K562 (cell line): Measurements from ENCODE around the gene ATOH8. TPM values are rescaled to one million over a fixed set of nuclear protein-coding genes. Genes with fewer than 3 reads are reported as not detected.

Experiments
- ATAC-seq: fragments of 200-7000 bp; cut with Tn5 transposase; 3 replicates; pipeline ENCODE4 v1.9.1; 2020; ENCODE audit warnings: moderate library complexity
- BruUV-seq: library from RNA; stranded (reverse); fragments of 400-500 nt; replicated peaks from 2 replicates; lab custom pipeline; 2021; lab: Mats Ljungman, UMichigan
- CTCF ChIA-PET: fragments of 300-600 bp; formaldehyde crosslinking; extraction: SDS; loops from one replicate; lab custom pipeline; 2021; ENCODE audit warnings: low intra/inter-chr PET ratio; lab: Yijun Ruan, JAX
- POLR2A ChIA-PET: fragments of 300-600, 350-650 bp; sonication (Branson Sonifier 250); formaldehyde crosslinking; extraction: SDS; loops from one replicate; lab custom pipeline; 2021; ENCODE audit warnings: antibody characterized with exemption, inconsistent platforms; lab: Yijun Ruan, JAX
- DNase-seq, 4 experiments: peaks; one replicate each; pipeline versions ENCODE4 v3.0.0 to v3.0.0-alpha.2; 2011 to 2018; ENCODE audit warnings: low spot score in 3 of 4, mixed read lengths in 3 of 4; ENCODE audit errors: extremely low read depth in 1 of 4
- FAIRE-seq: peaks from 2 replicates; lab custom pipeline; 2011; peaks lifted over from hg19 to GRCh38; lab: Jason Lieb, UNC
- H2AFZ ChIP-seq: 2 replicates; pipeline ENCODE4 v1.6.0; 2011; ENCODE audit warnings: low read depth, low read length, control low read depth, inconsistent platforms
- H3K27ac ChIP-seq: fragments of 200-600 bp; 3 replicates; pipeline ENCODE4 v1.8.0; 2011; ENCODE audit warnings: low read depth, mild to moderate bottlenecking, control low read depth, inconsistent platforms, low read length, moderate library complexity, mixed read lengths; ENCODE audit errors: extremely low read depth
- H3K27me3 ChIP-seq, 2 experiments: fragments of 300-600 bp in 1 of 2; 2 replicates in 1 of 2; 3 replicates in 1 of 2; pipeline versions ENCODE4 v1.6.0 to v1.8.0; 2011; ENCODE audit warnings: inconsistent platforms in 2 of 2, low read length in 2 of 2, mild to moderate bottlenecking in 1 of 2, mixed read lengths in 1 of 2, moderate library complexity in 1 of 2; ENCODE audit not compliant: control insufficient read depth in 2 of 2, insufficient read depth in 2 of 2
- H3K36me3 ChIP-seq: fragments of 300-600 bp; 3 replicates; pipeline ENCODE4 v1.8.0; 2011; ENCODE audit warnings: mild to moderate bottlenecking, low read length, inconsistent platforms; ENCODE audit not compliant: control insufficient read depth, insufficient read depth
- H3K4me1 ChIP-seq, 2 experiments: fragments of 200-600 bp in 1 of 2; replicated peaks in 1 of 2; 2 replicates in 1 of 2; 3 replicates in 1 of 2; pipeline versions ENCODE4 v1.5.1 to v1.8.0; 2011; ENCODE audit warnings: inconsistent platforms in 2 of 2, low read length in 2 of 2, mild to moderate bottlenecking in 1 of 2, mixed read lengths in 1 of 2, moderate library complexity in 1 of 2; ENCODE audit not compliant: control insufficient read depth in 2 of 2, insufficient read depth in 2 of 2
- H3K4me2 ChIP-seq: 2 replicates; pipeline ENCODE4 v1.6.1; 2011; ENCODE audit warnings: low read length, control low read depth, inconsistent platforms, mixed read lengths; ENCODE audit not compliant: insufficient read depth
- H3K4me3 ChIP-seq: fragments of 200-600 bp; sonication (generic), shearing (Covaris generic); 2 replicates; pipeline ENCODE4 v1.5.1; 2016; ENCODE audit warnings: control low read depth, inconsistent platforms
- H3K79me2 ChIP-seq: fragments of 200-600 bp; 3 replicates; pipeline ENCODE4 v1.8.0; 2011; ENCODE audit warnings: low read length, inconsistent platforms; ENCODE audit not compliant: control insufficient read depth, insufficient read depth
- H3K9ac ChIP-seq, 2 experiments: 2 replicates each; pipeline versions ENCODE4 v1.6.0 to v1.6.1; 2011; ENCODE audit warnings: low read depth in 2 of 2, low read length in 2 of 2, control low read depth in 1 of 2, inconsistent platforms in 1 of 2, mild to moderate bottlenecking in 1 of 2, mixed read lengths in 1 of 2; ENCODE audit not compliant: insufficient read depth in 1 of 2
- H3K9me1 ChIP-seq: one replicate; pipeline ENCODE4 v1.6.0; 2011; ENCODE audit warnings: inconsistent platforms, mild to moderate bottlenecking, low read length, moderate library complexity; ENCODE audit not compliant: control insufficient read depth, insufficient read depth
- H3K9me3 ChIP-seq: replicated peaks from 2 replicates; pipeline ENCODE4 v1.5.1; 2011; ENCODE audit warnings: low read depth, low read length, inconsistent platforms; ENCODE audit not compliant: control insufficient read depth, insufficient read depth
- H4K20me1 ChIP-seq: replicated peaks from 2 replicates; pipeline ENCODE4 v1.6.1; 2011; ENCODE audit warnings: low read length, inconsistent platforms, mixed read lengths; ENCODE audit not compliant: control insufficient read depth, insufficient read depth
- ARID1B ChIP-seq: fragments of 450-650 bp; IDR thresholded peaks from 2 replicates; pipeline ENCODE4 v1.6.1; 2016; ENCODE audit warnings: antibody characterized with exemption, mild to moderate bottlenecking, inconsistent platforms
- BHLHE40 ChIP-seq: IDR thresholded peaks from 2 replicates; pipeline ENCODE4 v1.6.1; 2011; ENCODE audit warnings: low read length, improper control_type of control experiment
- HEY1 ChIP-seq: fragments of 250-450 bp; sonication (Bioruptor Pico); IDR thresholded peaks from 2 replicates; pipeline ENCODE4 v1.5.0; 2020; ENCODE audit warnings: mild to moderate bottlenecking, moderate library complexity, borderline replicate concordance
- MYBL2 ChIP-seq, 2 experiments: fragments of 450-650 bp in 1 of 2; sonication (generic) in 1 of 2; formaldehyde crosslinking in 1 of 2; IDR thresholded peaks; 2 replicates each; pipeline versions ENCODE4 v1.6.1 to v1.8.1; 2017 to 2022; ENCODE audit warnings: borderline replicate concordance in 1 of 2, inconsistent platforms in 1 of 2, low read depth in 1 of 2, mild to moderate bottlenecking in 1 of 2, missing genetic modification reagents in 1 of 2, moderate library complexity in 1 of 2
- SMARCA4 ChIP-seq: fragments of 450-650 bp; IDR thresholded peaks from 2 replicates; pipeline ENCODE4 v1.6.1; 2016
- SMARCE1 ChIP-seq: fragments of 450-650 bp; IDR thresholded peaks from 2 replicates; pipeline ENCODE4 v1.7.1; 2016; ENCODE audit warnings: mild to moderate bottlenecking
- SRSF1 ChIP-seq: fragments of 200-400 bp; formaldehyde crosslinking; IDR thresholded peaks from 2 replicates; pipeline ENCODE4 v1.6.1; 2017; ENCODE audit warnings: mild to moderate bottlenecking, low read depth, low read length, moderate library complexity
- ZNF146 ChIP-seq: IDR thresholded peaks from one replicate; pipeline ENCODE4 v1.6.1; 2018; ENCODE audit warnings: missing compliant biosample characterization; ENCODE audit not compliant: unreplicated experiment
- ZNF589 ChIP-seq: fragments of 200-800 bp; sonication (Bioruptor generic); IDR thresholded peaks from 2 replicates; pipeline ENCODE4 v1.6.1; 2016; ENCODE audit warnings: low read depth, missing genetic modification characterization, missing compliant biosample characterization
- WGBS: fragments of 100-300 bp; shearing (Covaris generic); methylation state at CpG from one replicate; pipeline ENCODE4 v1.1.6; 2016; ENCODE audit warnings: low coverage, mixed read lengths; ENCODE audit not compliant: insufficient coverage; ENCODE audit errors: missing lambda C conversion rate; 5-methylcytosine and 5-hydroxymethylcytosine counted together
- in situ Hi-C: fragments of 300-500 bp; cut with MboI; formaldehyde crosslinking; loops from 4 replicates; pipeline ENCODE4 v1.15.0; 2018; ENCODE audit warnings: inconsistent platforms, mixed read lengths
- intact Hi-C: fragments of 100-400 bp; cut with micrococcal nuclease; formaldehyde crosslinking; loops from 2 replicates; pipeline ENCODE4 v1.14.2; 2022
- polyA plus RNA-seq, 8 experiments: library from polyadenylated mRNA; depleted of rRNA in 4 of 8; stranded (reverse) in 5 of 8; unstranded in 3 of 8; fragments of >200 nt; fragmentation: Nextera tagmentation in 2 of 8; fragmentation: Illumina TruSeq in 1 of 8; extraction: Ambion mirVana in 2 of 8; extraction: Trizol in 1 of 8; gene quantifications; 2 replicates each; pipeline versions ENCODE4 v1.2.1 to v1.2.3, GENCODE V29; 2011 to 2014; ENCODE audit warnings: inconsistent platforms in 1 of 8, missing spikeins in 1 of 8
- total RNA-seq, 7 experiments: library from RNA; depleted of rRNA in 6 of 7; stranded (reverse); fragments of >200 nt in 6 of 7; fragmentation: Illumina TruSeq in 2 of 7; extraction: Trizol in 2 of 7; gene quantifications; 2 replicates each; pipeline versions ENCODE4 v1.2.1 to v1.2.3, GENCODE V29; 2011 to 2021; ENCODE audit warnings: low replicate concordance in 1 of 7
- TF ChIP-seq, protein P1 (sequence below): fragments of 450-650 bp; IDR thresholded peaks from 2 replicates; pipeline ENCODE4 v1.6.1; 2016; ENCODE audit warnings: mild to moderate bottlenecking

The ATOH8 gene
- total and polyA plus RNA-seq, 9 of the 15 experiments (the other 6 are each of a cell fraction or from before 2014, with no cell fraction given), result not detected

DNA sequence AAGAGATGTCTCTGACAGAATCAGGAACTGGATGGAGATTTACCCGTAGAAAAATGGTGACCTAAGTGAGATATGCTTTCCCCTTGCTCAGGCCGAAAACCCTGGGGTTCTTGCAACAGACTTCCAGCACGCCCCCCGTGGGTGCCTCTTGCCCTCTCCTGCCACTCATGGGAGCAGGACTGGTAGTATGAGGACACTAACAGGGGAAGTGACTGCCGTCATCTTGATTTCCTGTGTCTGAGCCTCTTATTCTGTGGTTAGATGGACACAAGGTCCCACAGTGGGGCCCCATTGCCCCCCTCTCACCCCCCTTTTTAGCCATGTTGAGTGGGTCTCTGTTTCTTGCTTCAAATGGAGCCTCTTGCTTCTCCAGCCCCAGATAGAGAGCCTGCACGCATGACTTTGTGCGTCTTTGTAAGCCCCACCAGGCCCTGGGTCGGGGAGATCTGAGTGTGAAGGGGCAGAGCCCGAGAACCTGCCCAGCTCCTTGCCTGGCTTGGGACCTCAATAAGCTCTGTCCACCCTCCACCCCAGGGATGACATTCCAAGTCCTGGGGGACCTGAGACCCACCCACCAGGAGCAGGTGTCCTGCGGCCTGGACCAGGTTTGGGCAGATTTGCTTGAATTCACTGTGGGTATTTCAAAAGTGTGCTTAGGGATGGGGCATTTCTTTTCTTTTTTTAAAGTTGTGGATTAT lies 47.0 kb upstream of the ATOH8 start:
- Histone ChIP-seq H4K20me1 (no peaks in the 10 kb centered on the region), H3K79me2 (no peaks in the 10 kb centered on the region), H3K9me3 (no peaks in the 10 kb centered on the region), H3K36me3 (no peaks in the 10 kb centered on the region), H3K4me1 (peaks cover 5 to 29% of the 10 kb centered on the region in 2 experiments), H3K27me3 (peaks cover 0 to 9% of the 10 kb centered on the region in 2 experiments; a peak in 2 of 5 replicates), H3K27ac (no peak overlapping the region), H2AFZ (no peak overlapping the region), H3K4me3 (no peak overlapping the region), H3K9me1 (no peaks in the 10 kb centered on the region), H3K4me2 (no peak overlapping the region), H3K9ac (peak overlapping the region in 1 of 2 experiments; percentile 33; a peak in 1 of 4 replicates)
- ChIA-PET POLR2A (interaction anchor here (0.6 to 1.4 kb wide), 2 partner anchors 12 to 69 kb away, joined by 3 to 5 read pairs; no protein-coding TSS in a partner anchor), CTCF (interaction anchor here (0.6 to 1.7 kb wide), 3 partner anchors 27 to 69 kb away, joined by 4 to 14 read pairs (median 4); no protein-coding TSS in a partner anchor)
- in situ Hi-C loops (no loop called here), intact Hi-C loops (loop anchor here (1.0 to 5.0 kb wide), 3 partner anchors 27 to 289 kb away; partner anchors contain the start of gene SH2D6)
- ATAC-seq, result peak; percentile 7
- 44% methylated on average over 10 of the region's 10 CpGs for WGBS
- no TSS peak for BruUV-seq
- no peak for FAIRE-seq
- no peak for DNase-seq
- no peak for TF ChIP-seq HEY1 (CRISPR knock-in tag)
- TF ChIP-seq ZNF589 (CRISPR knock-in tag), result peak; percentile 64; the same call in 1 of the 2 replicates

DNA sequence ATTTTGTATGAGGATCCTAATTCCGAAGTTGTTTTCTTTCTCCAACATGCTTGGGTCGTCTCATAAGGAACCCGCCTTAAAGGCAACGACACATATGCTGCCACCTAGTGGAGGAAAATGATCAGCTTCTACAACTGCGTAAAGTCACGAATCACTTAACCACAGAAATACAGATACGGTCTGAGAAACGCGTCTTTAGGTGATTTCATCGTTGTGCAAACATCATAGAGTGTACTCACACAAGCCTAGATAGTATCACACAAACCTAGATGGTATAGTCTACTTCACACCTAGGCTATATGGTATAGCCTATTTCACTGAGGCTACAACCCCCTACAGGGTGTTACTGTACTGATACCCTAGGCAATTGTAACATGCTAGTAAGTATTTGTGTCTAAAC lies 46.5 kb upstream of the ATOH8 start:
- intact Hi-C loops, result loop anchor here (1.0 to 5.0 kb wide), 3 partner anchors 28 to 290 kb away; partner anchors contain the start of gene SH2D6
- peaks cover 0 to 9% of the 10 kb centered on the region in 2 experiments; a peak in 2 of 5 replicates for H3K27me3 ChIP-seq
- FAIRE-seq, result peak; percentile 99
- H3K79me2 ChIP-seq, result no peaks in the 10 kb centered on the region
- BruUV-seq, result no TSS peak
- peak; percentile 89 for ATAC-seq
- H3K4me2 ChIP-seq, result peak overlapping the region; percentile 39; the same call in 1 of the 2 replicates
- in situ Hi-C loops, result no loop called here
- no peak overlapping the region for H3K9ac ChIP-seq
- H2AFZ ChIP-seq, result peak overlapping the region; percentile 65; the same call in 1 of the 2 replicates
- ChIA-PET CTCF (interaction anchor here (0.6 to 1.7 kb wide), 3 partner anchors 28 to 70 kb away, joined by 4 to 14 read pairs (median 4); no protein-coding TSS in a partner anchor), POLR2A (interaction anchor here (0.6 to 1.4 kb wide), 2 partner anchors 12 to 70 kb away, joined by 3 to 5 read pairs; no protein-coding TSS in a partner anchor)
- H3K9me3 ChIP-seq, result no peaks in the 10 kb centered on the region
- no peaks in the 10 kb centered on the region for H4K20me1 ChIP-seq
- DNase-seq, result peak; percentile 73 to 87 (median 74)
- H3K9me1 ChIP-seq, result no peaks in the 10 kb centered on the region
- WGBS, result 3% methylated on average over 10 of the region's 10 CpGs
- H3K4me1 ChIP-seq, result peaks cover 5 to 29% of the 10 kb centered on the region in 2 experiments
- no peak overlapping the region for H3K27ac ChIP-seq
- H3K4me3 ChIP-seq, result no peak overlapping the region
- no peaks in the 10 kb centered on the region for H3K36me3 ChIP-seq
- peak; percentile 72 for TF ChIP-seq BHLHE40
- peak; percentile 68; the same call in 1 of the 2 replicates for TF ChIP-seq SMARCE1
- peak; percentile 46 for TF ChIP-seq ARID1B
- TF ChIP-seq, protein P1, sequence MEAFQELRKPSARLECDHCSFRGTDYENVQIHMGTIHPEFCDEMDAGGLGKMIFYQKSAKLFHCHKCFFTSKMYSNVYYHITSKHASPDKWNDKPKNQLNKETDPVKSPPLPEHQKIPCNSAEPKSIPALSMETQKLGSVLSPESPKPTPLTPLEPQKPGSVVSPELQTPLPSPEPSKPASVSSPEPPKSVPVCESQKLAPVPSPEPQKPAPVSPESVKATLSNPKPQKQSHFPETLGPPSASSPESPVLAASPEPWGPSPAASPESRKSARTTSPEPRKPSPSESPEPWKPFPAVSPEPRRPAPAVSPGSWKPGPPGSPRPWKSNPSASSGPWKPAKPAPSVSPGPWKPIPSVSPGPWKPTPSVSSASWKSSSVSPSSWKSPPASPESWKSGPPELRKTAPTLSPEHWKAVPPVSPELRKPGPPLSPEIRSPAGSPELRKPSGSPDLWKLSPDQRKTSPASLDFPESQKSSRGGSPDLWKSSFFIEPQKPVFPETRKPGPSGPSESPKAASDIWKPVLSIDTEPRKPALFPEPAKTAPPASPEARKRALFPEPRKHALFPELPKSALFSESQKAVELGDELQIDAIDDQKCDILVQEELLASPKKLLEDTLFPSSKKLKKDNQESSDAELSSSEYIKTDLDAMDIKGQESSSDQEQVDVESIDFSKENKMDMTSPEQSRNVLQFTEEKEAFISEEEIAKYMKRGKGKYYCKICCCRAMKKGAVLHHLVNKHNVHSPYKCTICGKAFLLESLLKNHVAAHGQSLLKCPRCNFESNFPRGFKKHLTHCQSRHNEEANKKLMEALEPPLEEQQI, result no peak
- TF ChIP-seq SRSF1, result no peak
- no peak for TF ChIP-seq MYBL2 (IDR thresholded peaks at IDR 0.05; ENCODE audit: low read depth)
- no peak for TF ChIP-seq MYBL2 (CRISPR knock-in tag; IDR thresholded peaks at IDR 0.05; ENCODE audit: borderline replicate concordance)
- TF ChIP-seq SMARCA4, result peak; percentile 54
- TF ChIP-seq ZNF146, result no peak
